ENCODE data around the gene CMTM2.
A peak's percentile ranks its signal among the peaks of the same experiment; 100 is the strongest.
"Not testable (repeated sequence)": the region's sequence is repeated elsewhere in the genome, so short reads cannot be mapped to it uniquely, and the experiment has no call there.

The CMTM2 gene

GRCh38 chr16:66587881-66588600 lies 8.8 kb downstream of the CMTM2 start:
- peak; percentile 24 to 59 for DNase-seq

GRCh38 chr16:66588981-66589713 lies 9.9 kb downstream of the CMTM2 start:
- DNase-seq, result peak; percentile 77 to 80

- peak in 1 of 2 experiments; percentile 14 for DNase-seq
These were observed 11.1 kb downstream of the CMTM2 start for GRCh38 chr16:66590322-66590721.

GRCh38 chr16:66591018-66591417 lies 11.8 kb downstream of the CMTM2 start:
- no peak for DNase-seq

GRCh38 chr16:66592241-66592640 lies 13.0 kb downstream of the CMTM2 start:
- no peak for DNase-seq

- DNase-seq, result no peak
These were observed 13.6 kb downstream of the CMTM2 start for GRCh38 chr16:66592814-66593213.

- DNase-seq, result no peak
These were observed 15.5 kb downstream of the CMTM2 start for GRCh38 chr16:66594739-66595138.

- DNase-seq, result not testable (repeated sequence)
These were observed 17.3 kb downstream of the CMTM2 start for GRCh38 chr16:66596559-66596958.

GRCh38 chr16:66596986-66597848 lies 18.0 kb downstream of the CMTM2 start:
- no peak for DNase-seq

- DNase-seq, result peak in 1 of 2 experiments; percentile 32
These were observed 18.8 kb downstream of the CMTM2 start for GRCh38 chr16:66598111-66598510.

GRCh38 chr16:66599726-66600125 lies 20.5 kb downstream of the CMTM2 start:
- DNase-seq, result no peak

- no peak for DNase-seq
These were observed 21.2 kb downstream of the CMTM2 start for GRCh38 chr16:66600477-66600876.

- DNase-seq, result no peak
These were observed 22.2 kb downstream of the CMTM2 start for GRCh38 chr16:66601471-66601870.

- peak; percentile 89 to 91 for DNase-seq
These were observed 24.5 kb downstream of the CMTM2 start for GRCh38 chr16:66603537-66604375.

- DNase-seq, result peak; percentile 86 to 88
These were observed 25.3 kb downstream of the CMTM2 start, which contains the start of gene CMTM3 for GRCh38 chr16:66604376-66605176. Gene CMTM3, plus strand, starts transcription at chr16:66604704. Its CDS starts 102 bp downstream, at chr16:66604806.

- DNase-seq, result peak in 1 of 2 experiments; percentile 14
These were observed 26.1 kb downstream of the CMTM2 start for GRCh38 chr16:66605177-66605978.

GRCh38 chr16:66605979-66606751 lies 26.9 kb downstream of the CMTM2 start:
- DNase-seq, result peak in 1 of 2 experiments; percentile 29

- DNase-seq, result peak; percentile 84 to 85
These were observed 29.2 kb downstream of the CMTM2 start for GRCh38 chr16:66608241-66609138.

GRCh38 chr16:66609139-66609510 lies 29.9 kb downstream of the CMTM2 start:
- DNase-seq, result no peak

Data from Kasumi-1 (cell line).